Skeletal muscle satellite cell (primary cell): Measurements from ENCODE around the gene ZNF778.

ENCODE experiments used
- H3K27me3 ChIP-seq: 2 replicates; pipeline ENCODE4 v1.7.0; 2013; ENCODE audit warnings: low read length; ENCODE audit not compliant: control insufficient read depth, insufficient read depth
- H3K36me3 ChIP-seq: 2 replicates; pipeline ENCODE4 v1.7.0; 2013; ENCODE audit warnings: mild to moderate bottlenecking, control low read depth, low read length; ENCODE audit not compliant: insufficient read depth
- H3K4me1 ChIP-seq: 2 replicates; pipeline ENCODE4 v1.7.0; 2013; ENCODE audit warnings: low read length; ENCODE audit not compliant: control insufficient read depth, insufficient read depth
- H3K4me2 ChIP-seq: 2 replicates; pipeline ENCODE4 v1.7.0; 2013; ENCODE audit warnings: mild to moderate bottlenecking, low read length
- H3K4me3 ChIP-seq: 2 replicates; pipeline ENCODE4 v1.7.0; 2013; ENCODE audit warnings: low read length
- H3K9ac ChIP-seq: 2 replicates; pipeline ENCODE4 v1.7.0; 2013; ENCODE audit warnings: mild to moderate bottlenecking, low read depth, low read length, moderate library complexity
- H3K9me3 ChIP-seq: replicated peaks from 2 replicates; pipeline ENCODE4 v1.7.0; 2013; ENCODE audit warnings: mild to moderate bottlenecking, control low read depth, low read length

Gene ZNF778

GRCh38 chr16:89270666-89271345, 53.3 kb downstream of the ZNF778 start:
- no peak overlapping the region for H3K4me2 ChIP-seq
- no peak overlapping the region for H3K9ac ChIP-seq
- H3K4me3 ChIP-seq, result no peak overlapping the region
- H3K27me3 ChIP-seq, result no peaks in the 10 kb centered on the region
- no peaks in the 10 kb centered on the region for H3K9me3 ChIP-seq
- peaks cover 73% of the 10 kb centered on the region for H3K36me3 ChIP-seq
- peaks cover 19% of the 10 kb centered on the region for H3K4me1 ChIP-seq

GRCh38 chr16:89272631-89273030, 55.1 kb downstream of the ZNF778 start:
- H3K4me2 ChIP-seq, result no peak overlapping the region
- peaks cover 69% of the 10 kb centered on the region for H3K36me3 ChIP-seq
- H3K4me1 ChIP-seq, result peaks cover 19% of the 10 kb centered on the region

GRCh38 chr16:89273741-89274472, 56.4 kb downstream of the ZNF778 start:
- H3K4me2 ChIP-seq, result no peak overlapping the region
- H3K4me3 ChIP-seq, result no peak overlapping the region
- no peaks in the 10 kb centered on the region for H3K9me3 ChIP-seq
- H3K4me1 ChIP-seq, result peaks cover 14% of the 10 kb centered on the region
- H3K9ac ChIP-seq, result no peak overlapping the region
- peaks cover 77% of the 10 kb centered on the region for H3K36me3 ChIP-seq
- no peaks in the 10 kb centered on the region for H3K27me3 ChIP-seq

More at GRCh38 chr16:89272631-89273030, 55.1 kb downstream of the ZNF778 start:
- Histone ChIP-seq H3K4me3 (no peak overlapping the region), H3K9ac (no peak overlapping the region), H3K27me3 (no peaks in the 10 kb centered on the region), H3K9me3 (no peaks in the 10 kb centered on the region)

GRCh38 chr16:89274561-89275283, 57.2 kb downstream of the ZNF778 start:
- Histone ChIP-seq H3K4me2 (no peak overlapping the region), H3K27me3 (no peaks in the 10 kb centered on the region), H3K4me1 (peaks cover 6% of the 10 kb centered on the region), H3K4me3 (no peak overlapping the region), H3K36me3 (peaks cover 78% of the 10 kb centered on the region), H3K9ac (no peak overlapping the region), H3K9me3 (no peaks in the 10 kb centered on the region)

GRCh38 chr16:89275284-89275584, 57.7 kb downstream of the ZNF778 start:
- Histone ChIP-seq H3K36me3 (peaks cover 77% of the 10 kb centered on the region), H3K4me1 (peaks cover under 1% of the 10 kb centered on the region), H3K9ac (no peak overlapping the region), H3K4me3 (no peak overlapping the region), H3K9me3 (no peaks in the 10 kb centered on the region), H3K4me2 (no peak overlapping the region), H3K27me3 (no peaks in the 10 kb centered on the region)

GRCh38 chr16:89275837-89276720, 58.6 kb downstream of the ZNF778 start:
- Histone ChIP-seq H3K27me3 (no peaks in the 10 kb centered on the region), H3K9me3 (no peaks in the 10 kb centered on the region), H3K4me3 (no peak overlapping the region), H3K4me2 (no peak overlapping the region), H3K36me3 (peaks cover 74% of the 10 kb centered on the region), H3K9ac (no peak overlapping the region), H3K4me1 (no peaks in the 10 kb centered on the region)

GRCh38 chr16:89277049-89277448, 59.5 kb downstream of the ZNF778 start:
- H3K9me3 ChIP-seq, result no peaks in the 10 kb centered on the region
- H3K36me3 ChIP-seq, result peaks cover 73% of the 10 kb centered on the region
- no peak overlapping the region for H3K4me2 ChIP-seq
- H3K4me1 ChIP-seq, result no peaks in the 10 kb centered on the region
- H3K4me3 ChIP-seq, result no peak overlapping the region
- no peaks in the 10 kb centered on the region for H3K27me3 ChIP-seq
- no peak overlapping the region for H3K9ac ChIP-seq

- no peak overlapping the region for H3K4me2 ChIP-seq
- H3K36me3 ChIP-seq, result peaks cover 75% of the 10 kb centered on the region
- no peak overlapping the region for H3K4me3 ChIP-seq
- no peaks in the 10 kb centered on the region for H3K27me3 ChIP-seq
- H3K9me3 ChIP-seq, result no peaks in the 10 kb centered on the region
- no peak overlapping the region for H3K9ac ChIP-seq
- H3K4me1 ChIP-seq, result no peaks in the 10 kb centered on the region
Observed at GRCh38 chr16:89277641-89278341, 60.3 kb downstream of the ZNF778 start.

GRCh38 chr16:89278441-89279240, 61.1 kb downstream of the ZNF778 start:
- Histone ChIP-seq H3K4me3 (no peak overlapping the region), H3K4me2 (no peak overlapping the region), H3K9ac (no peak overlapping the region), H3K36me3 (peaks cover 77% of the 10 kb centered on the region), H3K27me3 (no peaks in the 10 kb centered on the region), H3K9me3 (no peaks in the 10 kb centered on the region), H3K4me1 (no peaks in the 10 kb centered on the region)
